AG04450 (cell line): ENCODE measurements around the gene POLA2. TPM values are rescaled to one million over a fixed set of nuclear protein-coding genes. Genes with fewer than 3 reads are reported as not detected.

Experiments
- CTCF ChIA-PET: fragments of 300-600, 350-600 bp; formaldehyde crosslinking; extraction: SDS; loops from one replicate; lab custom pipeline; 2022; ENCODE audit warnings: antibody characterized with exemption, inconsistent platforms; lab: Charles Lee
- POLR2A ChIA-PET: fragments of 350-600 bp; formaldehyde crosslinking; extraction: SDS; loops from one replicate; lab custom pipeline; 2021; ENCODE audit warnings: antibody characterized with exemption, inconsistent platforms; lab: Yijun Ruan, JAX
- DNase-seq: peaks from one replicate; pipeline ENCODE4 v3.0.0-alpha.2; 2011; ENCODE audit warnings: low read depth, low spot score
- H3K27ac ChIP-seq: one replicate; pipeline ENCODE4 v1.5.1; 2012; ENCODE audit warnings: low read depth, low read length, control low read depth
- H3K27me3 ChIP-seq: one replicate; pipeline ENCODE4 v1.6.0; 2012; ENCODE audit warnings: low read length; ENCODE audit not compliant: control insufficient read depth, insufficient read depth
- H3K4me3 ChIP-seq: 2 replicates; pipeline ENCODE4 v1.5.1; 2011; ENCODE audit warnings: mild to moderate bottlenecking, low read depth, low read length, control low read depth
- H3K9me3 ChIP-seq: 2 replicates; pipeline ENCODE4 v1.5.1; 2012; ENCODE audit warnings: low read length; ENCODE audit not compliant: control insufficient read depth, insufficient read depth
- CTCF ChIP-seq: IDR thresholded peaks from 2 replicates; pipeline ENCODE4 v1.5.1; 2011; ENCODE audit warnings: low read depth, low read length, control low read depth, inconsistent platforms
- polyA plus RNA-seq: library from polyadenylated mRNA; depleted of rRNA; stranded (reverse); fragments of >200 nt; gene quantifications from 2 replicates; pipeline ENCODE4 v1.2.3, GENCODE V29; 2011

POLA2 gene
- polyA plus RNA-seq, 1 experiment: 14.1 TPM

- no peak for TF ChIP-seq CTCF
- CTCF ChIA-PET: no interaction called here
- no peaks in the 10 kb centered on the region for H3K27me3 ChIP-seq
- no peak overlapping the region for H3K27ac ChIP-seq
- H3K4me3 ChIP-seq: no peak overlapping the region
- POLR2A ChIA-PET: no interaction called here
- DNase-seq: no peak
- no peaks in the 10 kb centered on the region for H3K9me3 ChIP-seq
Observed at GRCh38 chr11:65221026-65221425, 40.7 kb upstream of the POLA2 start.

- H3K27ac ChIP-seq: no peak overlapping the region
- no peak for TF ChIP-seq CTCF
- ChIA-PET POLR2A (no interaction called here), CTCF (interaction anchor here (1.2 to 1.6 kb wide), 3 partner anchors 27 to 109 kb away, joined by 3 to 6 read pairs (median 6); no protein-coding TSS in a partner anchor)
- no peak for DNase-seq
- no peaks in the 10 kb centered on the region for H3K9me3 ChIP-seq
- no peaks in the 10 kb centered on the region for H3K27me3 ChIP-seq
- H3K4me3 ChIP-seq: no peak overlapping the region
Observed at GRCh38 chr11:65223011-65223410, 38.8 kb upstream of the POLA2 start.

- ChIA-PET POLR2A (interaction anchor here (1.0 to 1.5 kb wide), 3 partner anchors 10 to 108 kb away, joined by 4 read pairs; partner anchors contain the start of gene DPF2), CTCF (interaction anchor here (0.7 to 3.5 kb wide), 16 partner anchors 10 to 126 kb away, joined by 3 to 32 read pairs (median 5); partner anchors contain the start of genes DPF2 and POLA2)
- Histone ChIP-seq H3K9me3 (no peaks in the 10 kb centered on the region), H3K4me3 (no peak overlapping the region), H3K27ac (peak overlapping the region; percentile 75), H3K27me3 (no peaks in the 10 kb centered on the region)
- TF ChIP-seq CTCF: no peak
- peak; percentile 38 for DNase-seq
Observed at GRCh38 chr11:65224930-65225278, 36.9 kb upstream of the POLA2 start.

GRCh38 chr11:65225279-65226102 is 36.3 kb upstream of the POLA2 start:
- H3K4me3 ChIP-seq: peak overlapping the region; percentile 53
- POLR2A ChIA-PET: interaction anchor here (0.7 to 1.5 kb wide), 4 partner anchors 11 to 108 kb away, joined by 3 to 4 read pairs (median 4); partner anchors contain the start of gene DPF2
- no peaks in the 10 kb centered on the region for H3K27me3 ChIP-seq
- peak overlapping the region; percentile 75 for H3K27ac ChIP-seq
- CTCF ChIA-PET: interaction anchor here (0.5 to 3.5 kb wide), 17 partner anchors 11 to 126 kb away, joined by 3 to 32 read pairs (median 5); partner anchors contain the start of genes DPF2 and POLA2
- DNase-seq: peak; percentile 6
- no peaks in the 10 kb centered on the region for H3K9me3 ChIP-seq
- TF ChIP-seq CTCF: peak; percentile 65

- Histone ChIP-seq H3K4me3 (no peak overlapping the region; the same call in 1 of the 2 replicates), H3K27ac (no peak overlapping the region), H3K9me3 (no peaks in the 10 kb centered on the region), H3K27me3 (no peaks in the 10 kb centered on the region)
- CTCF ChIA-PET: interaction anchor here (0.5 to 3.5 kb wide), 14 partner anchors 11 to 125 kb away, joined by 3 to 32 read pairs (median 5); partner anchors contain the start of gene POLA2
- POLR2A ChIA-PET: interaction anchor here (1.4 to 1.5 kb wide), 2 partner anchors 11 to 107 kb away, joined by 4 read pairs; partner anchors contain the start of gene DPF2
- no peak for DNase-seq
- TF ChIP-seq CTCF: no peak
Observed at GRCh38 chr11:65226103-65226442, 35.7 kb upstream of the POLA2 start.
